H7 (cell line): Measurements from ENCODE around the gene CYTH4. TPM values are rescaled to one million over a fixed set of nuclear protein-coding genes. Genes with fewer than 3 reads are reported as not detected.

Experiments
- DNase-seq: peaks from one replicate; pipeline ENCODE4 v3.0.0; 2012
- H3K27me3 ChIP-seq: 2 replicates; pipeline ENCODE4 v1.6.0; 2011; ENCODE audit warnings: mild to moderate bottlenecking, low read length; ENCODE audit not compliant: control insufficient read depth, insufficient read depth
- H3K36me3 ChIP-seq: replicated peaks from 2 replicates; pipeline ENCODE4 v1.5.1; 2011; ENCODE audit warnings: low read length; ENCODE audit not compliant: control insufficient read depth, insufficient read depth
- H3K4me3 ChIP-seq: 2 replicates; pipeline ENCODE4 v1.5.1; 2011; ENCODE audit warnings: low read depth, mild to moderate bottlenecking, control low read depth, low read length, moderate library complexity; ENCODE audit not compliant: insufficient read depth
- total RNA-seq: library from RNA; depleted of rRNA; stranded (reverse); fragments of >200 nt; shearing (Covaris generic); gene quantifications from 2 replicates; pipeline ENCODE4 v1.2.3, GENCODE V29; 2014

CYTH4 gene
- total RNA-seq, 1 experiment from 2014 or later: not detected

GRCh38 chr22:37340331-37341262 lies 58.3 kb downstream of the CYTH4 start:
- Histone ChIP-seq H3K4me3 (no peak overlapping the region), H3K27me3 (peaks cover 4% of the 10 kb centered on the region), H3K36me3 (no peaks in the 10 kb centered on the region)
- DNase-seq: peak; percentile 91

- DNase-seq: no peak
- Histone ChIP-seq H3K27me3 (no peaks in the 10 kb centered on the region), H3K36me3 (no peaks in the 10 kb centered on the region)
These were observed 59.8 kb downstream of the CYTH4 start for GRCh38 chr22:37342065-37342464.

GRCh38 chr22:37343348-37343747 lies 61.0 kb downstream of the CYTH4 start:
- no peaks in the 10 kb centered on the region for H3K27me3 ChIP-seq
- H3K4me3 ChIP-seq: no peak overlapping the region
- no peaks in the 10 kb centered on the region for H3K36me3 ChIP-seq
- DNase-seq: no peak

More at GRCh38 chr22:37342065-37342464, 59.8 kb downstream of the CYTH4 start:
- H3K4me3 ChIP-seq: no peak overlapping the region

GRCh38 chr22:37343863-37344734 lies 61.8 kb downstream of the CYTH4 start:
- no peak for DNase-seq
- Histone ChIP-seq H3K36me3 (no peaks in the 10 kb centered on the region), H3K27me3 (no peaks in the 10 kb centered on the region), H3K4me3 (no peak overlapping the region)

GRCh38 chr22:37344735-37345449 lies 62.6 kb downstream of the CYTH4 start:
- Histone ChIP-seq H3K4me3 (no peak overlapping the region), H3K36me3 (no peaks in the 10 kb centered on the region), H3K27me3 (no peaks in the 10 kb centered on the region)
- no peak for DNase-seq

DNA sequence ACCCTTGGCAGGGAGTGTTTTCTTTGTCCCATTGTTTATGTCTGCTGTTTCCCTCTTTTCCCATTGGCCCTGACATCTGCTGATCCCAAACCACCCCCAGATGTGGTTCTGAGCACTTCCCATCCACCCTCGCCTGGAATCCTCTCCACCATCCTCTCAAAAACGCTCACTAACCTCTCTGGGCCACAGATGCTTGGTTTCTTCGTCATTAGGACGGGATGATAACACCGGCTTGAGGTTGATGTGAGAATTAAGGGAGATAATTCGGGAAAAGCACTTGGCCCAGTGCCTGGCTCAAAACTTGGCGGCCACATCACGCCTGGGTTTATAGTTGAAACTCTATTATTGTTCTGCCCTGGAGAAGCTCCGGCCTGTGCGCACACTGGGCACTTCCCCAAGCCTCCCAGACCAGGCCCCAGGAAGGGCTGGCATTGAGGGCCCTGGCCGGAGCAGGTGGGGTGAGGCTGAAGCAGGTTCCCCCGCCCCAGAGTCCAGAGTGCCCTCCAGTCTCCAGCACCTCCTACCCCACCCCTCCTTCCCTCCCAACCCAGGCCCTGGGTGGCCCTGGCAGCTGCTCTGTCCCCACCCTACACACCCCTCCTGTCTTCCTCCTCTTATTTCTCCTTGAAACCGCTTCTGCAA lies 63.7 kb downstream of the CYTH4 start:
- no peaks in the 10 kb centered on the region for H3K36me3 ChIP-seq
- no peaks in the 10 kb centered on the region for H3K27me3 ChIP-seq
- H3K4me3 ChIP-seq: no peak overlapping the region
- no peak for DNase-seq

DNA sequence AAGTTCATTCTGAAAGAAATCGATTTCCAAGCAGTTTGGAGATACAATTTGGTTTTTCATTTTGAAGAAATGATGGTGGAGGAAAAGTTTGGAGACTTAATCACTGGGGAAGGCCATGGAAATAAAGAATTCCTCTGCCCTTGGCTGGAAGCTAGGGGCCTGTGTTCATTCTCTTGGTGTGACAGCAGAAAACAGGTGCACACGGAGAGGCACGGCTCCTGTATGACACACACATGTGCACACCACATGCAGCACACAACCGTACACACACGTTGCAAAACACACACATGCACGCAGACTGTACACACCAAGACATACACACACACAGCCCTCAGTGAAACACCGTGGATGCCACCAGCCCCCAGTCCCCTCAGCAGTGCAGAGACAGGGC lies 64.2 kb downstream of the CYTH4 start:
- H3K27me3 ChIP-seq: no peaks in the 10 kb centered on the region
- H3K36me3 ChIP-seq: no peaks in the 10 kb centered on the region
- no peak overlapping the region for H3K4me3 ChIP-seq
- DNase-seq: no peak

GRCh38 chr22:37349043-37349814 lies 66.9 kb downstream of the CYTH4 start:
- DNase-seq: no peak
- Histone ChIP-seq H3K36me3 (no peaks in the 10 kb centered on the region), H3K27me3 (no peaks in the 10 kb centered on the region), H3K4me3 (no peak overlapping the region)

GRCh38 chr22:37351232-37351631 lies 68.9 kb downstream of the CYTH4 start:
- H3K36me3 ChIP-seq: no peaks in the 10 kb centered on the region

GRCh38 chr22:37352481-37352880 lies 70.2 kb downstream of the CYTH4 start:
- Histone ChIP-seq H3K4me3 (no peak overlapping the region), H3K36me3 (no peaks in the 10 kb centered on the region), H3K27me3 (no peaks in the 10 kb centered on the region)
- no peak for DNase-seq

More at GRCh38 chr22:37351232-37351631, 68.9 kb downstream of the CYTH4 start:
- DNase-seq: no peak
- Histone ChIP-seq H3K4me3 (no peak overlapping the region), H3K27me3 (no peaks in the 10 kb centered on the region)

DNA sequence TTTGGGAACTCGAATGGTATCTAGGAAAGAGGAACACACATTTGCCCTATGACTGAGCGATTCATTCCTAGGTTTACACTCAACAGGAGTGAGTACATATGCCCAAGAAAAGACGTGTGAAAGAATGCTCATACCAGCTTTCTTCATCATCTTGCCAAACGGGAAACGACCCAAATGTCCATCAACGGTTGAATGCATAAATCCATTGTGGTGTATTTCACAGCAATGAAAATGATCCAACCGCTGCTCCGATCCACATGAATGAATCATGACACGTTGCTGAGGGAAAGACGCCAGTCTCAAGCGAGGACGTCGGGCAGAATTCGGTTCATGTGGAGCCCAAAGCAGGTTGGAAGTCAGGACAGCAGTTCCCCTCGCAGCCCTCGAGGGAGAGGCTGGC lies 71.5 kb downstream of the CYTH4 start:
- no peak overlapping the region for H3K4me3 ChIP-seq
- H3K27me3 ChIP-seq: no peaks in the 10 kb centered on the region
- DNase-seq: no peak
- H3K36me3 ChIP-seq: no peaks in the 10 kb centered on the region

- no peak for DNase-seq
- Histone ChIP-seq H3K4me3 (no peak overlapping the region), H3K27me3 (no peaks in the 10 kb centered on the region), H3K36me3 (no peaks in the 10 kb centered on the region)
These were observed 72.0 kb downstream of the CYTH4 start for GRCh38 chr22:37354261-37354660.

GRCh38 chr22:37354670-37355069 lies 72.4 kb downstream of the CYTH4 start:
- no peak for DNase-seq
- Histone ChIP-seq H3K4me3 (no peak overlapping the region), H3K36me3 (no peaks in the 10 kb centered on the region), H3K27me3 (no peaks in the 10 kb centered on the region)
